ENCODE measurements around the gene WDR19.

- no peak for TF ChIP-seq POLR2A (IDR thresholded peaks at IDR 0.05; ENCODE audit: low read depth, low read length)
- TF ChIP-seq CTCF (IDR thresholded peaks at IDR 0.05; ENCODE audit: extremely low read depth in 1 of 2, insufficient read depth in 1 of 2, low read depth in 1 of 2, low read length in 2 of 2) = no peak
- TF ChIP-seq EZH2 (IDR thresholded peaks at IDR 0.05; ENCODE audit: borderline replicate concordance, low read depth, low read length, severe bottlenecking) = no peak
- no peak for TF ChIP-seq POLR2AphosphoS5 (IDR thresholded peaks at IDR 0.05; ENCODE audit: insufficient read depth, low read depth, low read length)
- no peak for TF ChIP-seq JUN (IDR thresholded peaks at IDR 0.05; ENCODE audit: borderline replicate concordance, insufficient read depth, insufficient read length, low read depth)
- no peak for TF ChIP-seq MAX (IDR thresholded peaks at IDR 0.05; ENCODE audit: insufficient read depth, insufficient read length)
Measured at GRCh38 chr4:39304651-39305050, 122.3 kb downstream of the WDR19 start.

All from endothelial cell of umbilical vein (primary cell).